ENCODE results near the gene NAGLU. TPM values are rescaled to one million over a fixed set of nuclear protein-coding genes. Genes with fewer than 3 reads are reported as not detected.

Gene NAGLU
- total and polyA plus RNA-seq, 2 of the 13 experiments (the other 11 are each of a cell fraction or from before 2014, with no cell fraction given) = 28.2 to 40.1 TPM

GRCh38 chr17:42561897-42562387 is 25.9 kb downstream of the NAGLU start, which contains the start of gene COASY (continued):
- peak; percentile 31; the same call in 1 of the 2 replicates for TF ChIP-seq ZNF34 (CRISPR knock-in tag; IDR thresholded peaks at IDR 0.05; ENCODE audit: borderline replicate concordance)
- TF ChIP-seq AHR (CRISPR knock-in tag; IDR thresholded peaks at IDR 0.05) = no peak; the same call in 1 of the 2 replicates
- peak; percentile 81 for TF ChIP-seq POGZ (CRISPR knock-in tag; IDR thresholded peaks at IDR 0.05)
- no peak for TF ChIP-seq DDIT3 (CRISPR knock-in tag; IDR thresholded peaks at IDR 0.05)
- TF ChIP-seq ZFP37 (CRISPR knock-in tag; IDR thresholded peaks at IDR 0.05; ENCODE audit: borderline replicate concordance) = peak; percentile 75
- TF ChIP-seq SP1 (IDR thresholded peaks at IDR 0.05) = peak; percentile 93
- TF ChIP-seq SP1 (CRISPR knock-in tag; IDR thresholded peaks at IDR 0.05) = peak; percentile 68
- no peak; the same call in 1 of the 2 replicates for TF ChIP-seq SMAD9 (CRISPR knock-in tag; IDR thresholded peaks at IDR 0.05)
- peak; percentile 60; the same call in 1 of the 2 replicates for TF ChIP-seq ZBTB14 (CRISPR knock-in tag; IDR thresholded peaks at IDR 0.05)
- peak; percentile 98 for TF ChIP-seq SPEN (CRISPR knock-in tag; IDR thresholded peaks at IDR 0.05; ENCODE audit: low read depth)
- TF ChIP-seq HIVEP1 (CRISPR knock-in tag; IDR thresholded peaks at IDR 0.05) = no peak
- no peak for TF ChIP-seq MNT (IDR thresholded peaks at IDR 0.05)
- no peak for TF ChIP-seq GPBP1L1 (CRISPR knock-in tag; IDR thresholded peaks at IDR 0.05)
- TF ChIP-seq ZNF687 (CRISPR knock-in tag; IDR thresholded peaks at IDR 0.05) = peak; percentile 89
- 0 out of 2 replicates have a peak, but pooled peaks have one; percentile 53 for TF ChIP-seq ERF (CRISPR knock-in tag; IDR thresholded peaks at IDR 0.05)
- TF ChIP-seq ZBTB21 (CRISPR knock-in tag; IDR thresholded peaks at IDR 0.05) = no peak
- no peak for TF ChIP-seq U2AF1 (optimal IDR thresholded peaks at IDR 0.05; ENCODE audit: low read depth, low read length)
- peak; percentile 90 for TF ChIP-seq ZNF670 (CRISPR knock-in tag; IDR thresholded peaks at IDR 0.05; ENCODE audit: borderline replicate concordance)
- TF ChIP-seq ZKSCAN8 (CRISPR knock-in tag; IDR thresholded peaks at IDR 0.05; ENCODE audit: borderline replicate concordance) = peak; percentile 87
- peak; percentile 95 for TF ChIP-seq HOXA3 (CRISPR knock-in tag; IDR thresholded peaks at IDR 0.05)
- TF ChIP-seq ZNF180 (CRISPR knock-in tag; IDR thresholded peaks at IDR 0.05; ENCODE audit: borderline replicate concordance, low read depth) = no peak
- TF ChIP-seq SUZ12 (IDR thresholded peaks at IDR 0.05; ENCODE audit: low read depth, low read length) = no peak
- TF ChIP-seq NR0B2 (CRISPR knock-in tag; IDR thresholded peaks at IDR 0.05) = no peak

Measured in HepG2 (cell line).